ENCODE data around the gene PM20D1.

The PM20D1 gene

GRCh38 chr1:205803986-205804385 lies 45.9 kb downstream of the PM20D1 start:
- Histone ChIP-seq H3K27ac (replicated peaks) (no peak overlapping the region), H3K27me3 (ENCODE audit: insufficient read depth, poor library complexity, severe bottlenecking) (peaks cover 7% of the 10 kb centered on the region), H3K4me3 (replicated peaks; ENCODE audit: insufficient read depth, low read length) (no peak overlapping the region)
- DNase-seq (ENCODE audit: low read depth in 1 of 2, low spot score in 1 of 2), result no peak
- no peak for TF ChIP-seq CTCF (IDR thresholded peaks at IDR 0.05; ENCODE audit: insufficient read depth, low read length)

GRCh38 chr1:205802060-205802459 lies 47.9 kb downstream of the PM20D1 start:
- Histone ChIP-seq H3K4me3 (replicated peaks; ENCODE audit: insufficient read depth, low read length) (no peak overlapping the region), H3K27ac (replicated peaks) (no peak overlapping the region), H3K27me3 (ENCODE audit: insufficient read depth, poor library complexity, severe bottlenecking) (peaks cover 7% of the 10 kb centered on the region)
- DNase-seq (ENCODE audit: low read depth in 1 of 2, low spot score in 1 of 2), result no peak
- TF ChIP-seq GABPA (IDR thresholded peaks at IDR 0.05; ENCODE audit: low read depth) (no peak), CTCF (IDR thresholded peaks at IDR 0.05; ENCODE audit: insufficient read depth, low read length) (no peak), SPI1 (IDR thresholded peaks at IDR 0.05; ENCODE audit: borderline replicate concordance, low read depth) (no peak), POLR2AphosphoS5 (IDR thresholded peaks at IDR 0.05; ENCODE audit: low read depth) (no peak), REST (IDR thresholded peaks at IDR 0.05; ENCODE audit: insufficient replicate concordance, low read depth) (no peak)

GRCh38 chr1:205800981-205801703 lies 48.8 kb downstream of the PM20D1 start:
- H3K27me3 ChIP-seq (ENCODE audit: insufficient read depth, poor library complexity, severe bottlenecking), result peaks cover 7% of the 10 kb centered on the region

GRCh38 chr1:205800427-205800826 lies 49.5 kb downstream of the PM20D1 start:
- no peak for TF ChIP-seq CTCF (IDR thresholded peaks at IDR 0.05; ENCODE audit: insufficient read depth, low read length)
- TF ChIP-seq SPI1 (IDR thresholded peaks at IDR 0.05; ENCODE audit: borderline replicate concordance, low read depth), result no peak
- no peak for TF ChIP-seq REST (IDR thresholded peaks at IDR 0.05; ENCODE audit: insufficient replicate concordance, low read depth)
- TF ChIP-seq GABPA (IDR thresholded peaks at IDR 0.05; ENCODE audit: low read depth), result no peak
- TF ChIP-seq POLR2AphosphoS5 (IDR thresholded peaks at IDR 0.05; ENCODE audit: low read depth), result no peak
- DNase-seq (ENCODE audit: low read depth in 1 of 2, low spot score in 1 of 2), result no peak
- Histone ChIP-seq H3K27ac (replicated peaks) (no peak overlapping the region), H3K27me3 (ENCODE audit: insufficient read depth, poor library complexity, severe bottlenecking) (peaks cover 4% of the 10 kb centered on the region), H3K4me3 (replicated peaks; ENCODE audit: insufficient read depth, low read length) (no peak overlapping the region)

More at GRCh38 chr1:205800981-205801703, 48.8 kb downstream of the PM20D1 start:
- H3K4me3 ChIP-seq (replicated peaks; ENCODE audit: insufficient read depth, low read length), result no peak overlapping the region
- TF ChIP-seq SPI1 (IDR thresholded peaks at IDR 0.05; ENCODE audit: borderline replicate concordance, low read depth), result no peak
- H3K27ac ChIP-seq (replicated peaks), result no peak overlapping the region
- no peak for DNase-seq (ENCODE audit: low read depth in 1 of 2, low spot score in 1 of 2)

All from HL-60 (cell line).